Loucy (cell line): Measurements from ENCODE around the gene GPC5.

ENCODE experiments used
- EZH2phosphoT487 ChIP-seq: fragments of 200-600 bp; IDR thresholded peaks from 2 replicates; pipeline ENCODE4 v1.6.1; 2018; ENCODE audit warnings: antibody characterized with exemption, mild to moderate bottlenecking, moderate library complexity, borderline replicate concordance
- TF ChIP-seq, protein P1 (sequence below): fragments of 200-600 bp; sonication (generic); conservative IDR thresholded peaks from 2 replicates; pipeline ENCODE4 v1.5.1; 2014; ENCODE audit warnings: mild to moderate bottlenecking, antibody characterized with exemption, low read length

DNA sequence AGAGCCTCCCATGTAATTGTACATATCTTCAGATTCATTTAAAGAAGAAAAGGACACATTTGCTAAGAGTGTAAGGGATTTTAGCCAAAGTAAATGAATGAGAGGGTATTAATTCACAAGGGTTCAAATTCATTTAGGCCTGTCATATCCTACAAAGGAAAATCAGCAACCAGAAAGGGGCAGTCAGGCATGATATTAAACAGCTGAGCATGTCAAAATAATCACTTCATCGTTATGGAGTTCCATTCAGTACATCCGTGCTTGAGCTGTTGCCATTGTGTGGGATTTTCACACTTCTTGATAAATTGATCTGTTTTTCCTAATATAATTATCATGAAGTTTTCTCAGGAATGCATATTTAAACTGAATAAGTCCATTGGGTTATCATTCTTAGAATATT lies 567.1 kb downstream of the GPC5 start:
- TF ChIP-seq, protein P1, sequence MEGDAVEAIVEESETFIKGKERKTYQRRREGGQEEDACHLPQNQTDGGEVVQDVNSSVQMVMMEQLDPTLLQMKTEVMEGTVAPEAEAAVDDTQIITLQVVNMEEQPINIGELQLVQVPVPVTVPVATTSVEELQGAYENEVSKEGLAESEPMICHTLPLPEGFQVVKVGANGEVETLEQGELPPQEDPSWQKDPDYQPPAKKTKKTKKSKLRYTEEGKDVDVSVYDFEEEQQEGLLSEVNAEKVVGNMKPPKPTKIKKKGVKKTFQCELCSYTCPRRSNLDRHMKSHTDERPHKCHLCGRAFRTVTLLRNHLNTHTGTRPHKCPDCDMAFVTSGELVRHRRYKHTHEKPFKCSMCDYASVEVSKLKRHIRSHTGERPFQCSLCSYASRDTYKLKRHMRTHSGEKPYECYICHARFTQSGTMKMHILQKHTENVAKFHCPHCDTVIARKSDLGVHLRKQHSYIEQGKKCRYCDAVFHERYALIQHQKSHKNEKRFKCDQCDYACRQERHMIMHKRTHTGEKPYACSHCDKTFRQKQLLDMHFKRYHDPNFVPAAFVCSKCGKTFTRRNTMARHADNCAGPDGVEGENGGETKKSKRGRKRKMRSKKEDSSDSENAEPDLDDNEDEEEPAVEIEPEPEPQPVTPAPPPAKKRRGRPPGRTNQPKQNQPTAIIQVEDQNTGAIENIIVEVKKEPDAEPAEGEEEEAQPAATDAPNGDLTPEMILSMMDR = no peak
- no peak for TF ChIP-seq EZH2phosphoT487
